Activated CD4-positive, alpha-beta memory T cell treated with anti-CD3 and anti-CD28 coated beads for 36 hours (primary cell): ENCODE results near the gene RASSF4. TPM values are rescaled to one million over a fixed set of nuclear protein-coding genes. Genes with fewer than 3 reads are reported as not detected.

ENCODE experiments used
- CTCF ChIA-PET: fragments of 350-600 bp; sonication (Branson Sonifier 250); formaldehyde crosslinking; loops from one replicate; lab custom pipeline; 2021; ENCODE audit warnings: antibody characterized with exemption, inconsistent platforms; lab: Charles Lee
- POLR2A ChIA-PET: fragments of 350-600 bp; sonication (Branson Sonifier 250); formaldehyde crosslinking; loops from one replicate; lab custom pipeline; 2021; ENCODE audit warnings: antibody characterized with exemption; lab: Charles Lee
- DNase-seq: peaks from one replicate; pipeline ENCODE4 v3.0.0-alpha.2; 2020
- H3K27ac Mint-ChIP-seq: one replicate; pipeline ENCODE4 v1.8.0; 2021; ENCODE audit warnings: mixed read lengths
- H3K27me3 Mint-ChIP-seq: one replicate; pipeline ENCODE4 v1.8.0; 2021; ENCODE audit warnings: mixed read lengths
- H3K36me3 Mint-ChIP-seq: one replicate; pipeline ENCODE4 v1.8.0; 2021; ENCODE audit warnings: mixed read lengths
- H3K4me1 Mint-ChIP-seq: one replicate; pipeline ENCODE4 v1.8.0; 2021; ENCODE audit warnings: low read depth, mixed read lengths
- H3K4me3 Mint-ChIP-seq: one replicate; pipeline ENCODE4 v1.8.0; 2021; ENCODE audit warnings: mild to moderate bottlenecking, mixed read lengths
- H3K9me3 Mint-ChIP-seq: one replicate; pipeline ENCODE4 v1.8.0; 2021; ENCODE audit warnings: mixed read lengths
- intact Hi-C: fragments of 100-400 bp; cut with micrococcal nuclease; formaldehyde crosslinking; loops from one replicate; pipeline ENCODE4 v1.15.1; 2023
- total RNA-seq, 2 experiments: library from RNA; stranded (reverse); gene quantifications; one replicate each; pipeline ENCODE4 v1.2.3, GENCODE V29; 2021

Gene RASSF4
- total RNA-seq, 2 experiments from 2014 or later, result 0.77 to 1.1 TPM

DNA sequence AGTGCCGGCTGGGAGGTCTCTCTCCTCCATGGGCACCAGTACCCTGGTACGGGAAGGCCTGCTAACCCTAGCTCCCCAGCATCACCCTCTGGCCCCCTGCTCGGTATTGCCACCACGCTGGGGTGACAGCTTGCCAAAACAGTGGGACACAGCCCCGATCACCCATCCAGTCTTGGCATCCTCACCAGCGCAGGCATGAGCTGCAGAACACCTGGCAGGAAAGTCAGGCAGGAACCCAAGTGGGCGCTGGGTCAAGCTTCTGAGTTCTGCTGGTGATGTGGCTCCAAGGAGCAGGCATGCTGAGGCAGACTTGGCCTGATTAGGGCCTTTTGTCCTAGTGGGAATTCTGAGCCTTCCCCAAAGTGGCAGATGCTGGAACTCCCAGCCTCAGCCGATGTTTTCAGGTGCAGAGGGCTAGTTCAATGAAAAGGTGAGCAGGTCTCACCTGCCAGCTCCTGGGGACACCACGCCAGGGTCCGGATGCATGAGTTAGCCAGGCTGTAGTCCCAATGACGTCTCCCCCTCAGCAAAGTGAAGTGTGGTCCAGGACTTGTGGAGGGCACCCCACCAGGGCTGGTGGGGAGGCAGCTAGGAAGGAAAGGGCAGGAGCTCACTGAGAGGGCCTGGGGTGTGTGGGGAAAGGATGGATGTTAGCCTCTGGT, 32.6 kb downstream of the RASSF4 start:
- DNase-seq, result no peak
- H3K36me3 Mint-ChIP-seq, result no peaks in the 10 kb centered on the region
- CTCF ChIA-PET, result no interaction called here
- peaks cover 2% of the 10 kb centered on the region for H3K27me3 Mint-ChIP-seq
- peaks cover 10% of the 10 kb centered on the region for H3K4me1 Mint-ChIP-seq
- no peak overlapping the region for H3K4me3 Mint-ChIP-seq
- intact Hi-C loops, result no loop called here
- POLR2A ChIA-PET, result interaction anchor here (0.8 kb wide), 1 partner anchor 17 kb away, joined by 3 read pairs; no protein-coding TSS in a partner anchor
- H3K27ac Mint-ChIP-seq, result no peak overlapping the region
- H3K9me3 Mint-ChIP-seq, result no peaks in the 10 kb centered on the region

- H3K27ac Mint-ChIP-seq, result no peak overlapping the region
Measured at GRCh38 chr10:44992732-44993225, 33.2 kb downstream of the RASSF4 start.

DNA sequence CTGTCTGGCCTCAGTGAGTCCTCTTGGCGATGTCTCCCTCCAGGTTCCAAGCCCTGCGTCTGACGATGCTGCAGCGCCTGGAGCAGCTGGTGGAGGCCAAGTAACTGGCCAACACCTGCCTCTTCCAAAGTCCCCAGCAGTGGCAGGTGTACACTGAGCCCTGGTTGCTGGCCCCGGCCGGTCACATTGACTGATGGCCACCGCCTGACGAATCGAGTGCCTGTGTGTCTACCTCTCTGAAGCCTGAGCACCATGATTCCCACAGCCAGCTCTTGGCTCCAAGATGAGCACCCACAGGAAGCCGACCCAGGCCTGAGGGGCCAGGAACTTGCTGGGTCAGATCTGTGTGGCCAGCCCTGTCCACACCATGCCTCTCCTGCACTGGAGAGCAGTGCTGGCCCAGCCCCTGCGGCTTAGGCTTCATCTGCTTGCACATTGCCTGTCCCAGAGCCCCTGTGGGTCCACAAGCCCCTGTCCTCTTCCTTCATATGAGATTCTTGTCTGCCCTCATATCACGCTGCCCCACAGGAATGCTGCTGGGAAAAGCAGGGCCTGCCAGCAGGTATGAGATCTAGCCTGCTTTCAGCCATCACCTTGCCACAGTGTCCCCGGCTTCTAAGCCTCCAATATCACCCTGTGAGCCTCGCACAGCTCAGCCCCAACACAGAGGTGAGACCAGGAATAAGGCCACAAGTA, 33.8 kb downstream of the RASSF4 start:
- no peak overlapping the region for H3K4me3 Mint-ChIP-seq
- intact Hi-C loops, result no loop called here
- peaks cover 10% of the 10 kb centered on the region for H3K4me1 Mint-ChIP-seq
- H3K27me3 Mint-ChIP-seq, result peaks cover 2% of the 10 kb centered on the region
- POLR2A ChIA-PET, result interaction anchor here (0.8 kb wide), 1 partner anchor 18 kb away, joined by 3 read pairs; no protein-coding TSS in a partner anchor
- peak; percentile 7 for DNase-seq
- CTCF ChIA-PET, result no interaction called here
- H3K9me3 Mint-ChIP-seq, result no peaks in the 10 kb centered on the region
- no peaks in the 10 kb centered on the region for H3K36me3 Mint-ChIP-seq
- H3K27ac Mint-ChIP-seq, result no peak overlapping the region

More at GRCh38 chr10:44992732-44993225, 33.2 kb downstream of the RASSF4 start:
- peaks cover 2% of the 10 kb centered on the region for H3K27me3 Mint-ChIP-seq
- H3K4me1 Mint-ChIP-seq, result peaks cover 10% of the 10 kb centered on the region
- ChIA-PET POLR2A (interaction anchor here (0.8 kb wide), 1 partner anchor 18 kb away, joined by 3 read pairs; no protein-coding TSS in a partner anchor), CTCF (no interaction called here)
- no peak overlapping the region for H3K4me3 Mint-ChIP-seq
- DNase-seq, result no peak
- H3K36me3 Mint-ChIP-seq, result no peaks in the 10 kb centered on the region
- intact Hi-C loops, result no loop called here
- no peaks in the 10 kb centered on the region for H3K9me3 Mint-ChIP-seq

DNA sequence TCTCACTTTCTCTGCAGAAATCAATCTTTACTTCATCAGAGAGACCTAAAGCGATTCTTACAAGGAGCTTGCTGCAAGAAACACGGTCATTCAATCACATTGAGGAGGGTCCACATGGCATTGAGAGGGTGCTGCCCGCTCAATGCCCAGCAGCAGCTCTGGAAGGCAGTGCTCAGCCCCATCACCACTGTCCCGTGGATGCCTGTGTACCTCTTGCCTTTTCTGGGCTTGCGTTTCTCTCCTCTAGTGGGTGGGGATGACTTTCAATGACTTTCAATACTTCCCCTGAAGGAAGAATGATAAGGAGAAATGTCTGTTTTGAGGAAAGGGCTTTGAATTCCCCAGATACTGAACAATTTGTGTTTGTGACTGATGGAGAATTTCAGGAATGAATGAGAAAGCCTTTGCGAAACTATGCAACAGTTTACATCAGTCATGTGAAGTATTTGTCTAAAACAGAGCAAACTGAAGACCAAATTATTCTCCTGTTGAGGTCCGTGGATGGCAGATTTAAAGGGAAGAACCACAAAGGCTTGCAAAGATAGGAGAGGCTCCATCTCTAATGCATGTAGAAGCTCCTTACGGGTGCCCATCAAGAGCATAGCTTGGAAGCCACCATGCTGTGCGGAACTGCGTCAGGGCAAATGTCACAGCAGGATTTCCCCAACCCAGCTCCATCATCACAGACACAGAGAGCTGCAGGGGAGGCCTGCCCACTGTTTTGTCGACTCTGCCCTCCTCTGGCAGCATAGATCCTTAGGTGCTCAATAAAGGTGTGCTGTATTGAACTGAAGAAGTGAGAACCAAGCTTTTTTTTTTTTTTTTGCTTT, 34.5 kb downstream of the RASSF4 start:
- DNase-seq, result no peak
- Mint-ChIP-seq H3K27ac (no peak overlapping the region), H3K9me3 (no peaks in the 10 kb centered on the region), H3K27me3 (no peaks in the 10 kb centered on the region), H3K36me3 (no peaks in the 10 kb centered on the region), H3K4me1 (peaks cover 10% of the 10 kb centered on the region), H3K4me3 (no peak overlapping the region)
- ChIA-PET CTCF (interaction anchor here (1.2 kb wide), 1 partner anchor 14 kb away, joined by 5 read pairs; no protein-coding TSS in a partner anchor), POLR2A (no interaction called here)
- intact Hi-C loops, result no loop called here

DNA sequence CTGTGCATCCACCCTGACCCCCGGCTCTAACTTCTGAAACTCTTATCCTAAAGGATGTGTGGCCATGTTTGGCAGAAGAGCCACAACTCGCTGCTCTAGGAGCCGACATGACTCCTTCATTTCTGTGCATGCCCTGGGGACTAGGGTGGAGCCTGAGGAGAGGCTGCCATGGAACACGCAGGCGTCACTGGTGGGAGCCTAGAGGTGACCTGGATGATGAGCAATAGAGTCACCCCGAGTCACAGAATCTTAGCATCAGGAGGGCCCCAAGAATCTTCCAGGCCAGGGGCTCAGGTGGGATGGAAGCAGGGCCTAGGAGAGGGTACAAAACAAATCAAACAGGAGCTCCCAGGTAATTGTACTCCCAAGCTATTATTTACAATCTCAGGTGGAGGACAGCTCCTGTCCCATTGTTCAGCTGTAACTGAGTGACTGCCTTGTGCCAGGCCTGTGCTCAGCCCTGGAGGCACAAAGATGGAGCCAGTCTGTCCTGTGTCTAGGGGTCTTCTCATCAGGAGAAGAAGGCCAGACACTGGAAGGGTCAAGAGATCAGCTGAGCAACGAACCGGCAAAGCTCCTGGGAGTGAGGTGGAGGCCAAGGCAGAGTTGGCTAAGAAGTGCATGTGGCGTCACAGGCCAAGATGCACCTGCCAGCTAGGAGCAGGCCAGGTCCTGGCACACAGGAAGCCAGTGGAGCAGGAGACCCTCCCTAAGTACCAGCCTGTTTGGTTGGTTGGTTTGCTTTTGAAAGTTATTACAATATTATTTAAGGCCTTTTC, 35.3 kb downstream of the RASSF4 start:
- Mint-ChIP-seq H3K27ac (no peak overlapping the region), H3K4me1 (peaks cover 13% of the 10 kb centered on the region), H3K4me3 (no peak overlapping the region), H3K9me3 (no peaks in the 10 kb centered on the region), H3K36me3 (peaks cover 1% of the 10 kb centered on the region), H3K27me3 (no peaks in the 10 kb centered on the region)
- no peak for DNase-seq
- intact Hi-C loops, result no loop called here
- ChIA-PET POLR2A (no interaction called here), CTCF (interaction anchor here (1.2 to 1.4 kb wide), 2 partner anchors 13 kb away, joined by 5 to 6 read pairs; no protein-coding TSS in a partner anchor)

GRCh38 chr10:44995581-44995913, 35.9 kb downstream of the RASSF4 start:
- ChIA-PET CTCF (interaction anchor here (1.4 kb wide), 1 partner anchor 12 kb away, joined by 6 read pairs; no protein-coding TSS in a partner anchor), POLR2A (no interaction called here)
- intact Hi-C loops, result no loop called here
- no peaks in the 10 kb centered on the region for H3K27me3 Mint-ChIP-seq
- no peak overlapping the region for H3K4me3 Mint-ChIP-seq
- peaks cover 4% of the 10 kb centered on the region for H3K36me3 Mint-ChIP-seq
- H3K9me3 Mint-ChIP-seq, result peaks cover 3% of the 10 kb centered on the region
- H3K27ac Mint-ChIP-seq, result no peak overlapping the region
- H3K4me1 Mint-ChIP-seq, result peaks cover 19% of the 10 kb centered on the region
- DNase-seq, result no peak

DNA sequence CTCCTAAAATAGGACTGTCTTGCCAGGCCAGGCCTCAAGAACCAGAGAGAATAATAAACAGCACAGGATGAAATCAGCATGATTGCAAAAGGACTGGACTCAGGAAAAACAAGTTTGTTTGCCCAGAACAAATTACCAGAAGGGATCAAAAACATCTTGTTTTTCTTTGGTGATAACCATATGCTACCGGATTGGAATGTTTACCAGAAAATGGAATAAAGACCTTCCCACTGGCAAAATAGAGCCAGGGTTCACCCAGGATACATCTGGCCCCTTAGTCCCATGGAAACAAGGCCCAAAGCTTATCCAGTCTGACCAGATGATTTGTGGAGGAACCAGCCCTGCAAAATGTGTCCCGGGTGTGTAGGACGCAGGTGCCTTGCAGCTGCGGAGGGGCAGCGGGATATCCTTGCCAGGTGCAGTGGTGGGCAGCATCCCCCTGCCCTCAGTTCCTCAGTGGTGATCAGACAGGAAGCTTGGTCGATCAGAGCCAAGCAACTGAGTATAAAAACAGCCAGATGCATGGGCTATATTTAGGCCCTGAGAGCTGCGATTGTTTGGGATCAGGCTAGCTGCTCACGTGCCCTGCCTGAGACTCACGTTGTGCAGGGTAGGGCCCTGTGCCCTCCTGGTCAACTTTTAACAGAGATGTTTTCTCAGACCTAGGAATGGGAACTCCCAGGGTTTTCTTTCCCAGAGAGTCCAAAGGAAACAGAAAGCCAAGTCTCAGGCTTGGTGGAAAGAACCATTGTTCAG, 36.5 kb downstream of the RASSF4 start:
- Mint-ChIP-seq H3K27ac (no peak overlapping the region), H3K9me3 (peaks cover 3% of the 10 kb centered on the region), H3K27me3 (no peaks in the 10 kb centered on the region), H3K36me3 (peaks cover 4% of the 10 kb centered on the region), H3K4me1 (peaks cover 21% of the 10 kb centered on the region), H3K4me3 (no peak overlapping the region)
- intact Hi-C loops, result no loop called here
- ChIA-PET POLR2A (no interaction called here), CTCF (interaction anchor here (1.4 kb wide), 1 partner anchor 12 kb away, joined by 6 read pairs; no protein-coding TSS in a partner anchor)
- no peak for DNase-seq

DNA sequence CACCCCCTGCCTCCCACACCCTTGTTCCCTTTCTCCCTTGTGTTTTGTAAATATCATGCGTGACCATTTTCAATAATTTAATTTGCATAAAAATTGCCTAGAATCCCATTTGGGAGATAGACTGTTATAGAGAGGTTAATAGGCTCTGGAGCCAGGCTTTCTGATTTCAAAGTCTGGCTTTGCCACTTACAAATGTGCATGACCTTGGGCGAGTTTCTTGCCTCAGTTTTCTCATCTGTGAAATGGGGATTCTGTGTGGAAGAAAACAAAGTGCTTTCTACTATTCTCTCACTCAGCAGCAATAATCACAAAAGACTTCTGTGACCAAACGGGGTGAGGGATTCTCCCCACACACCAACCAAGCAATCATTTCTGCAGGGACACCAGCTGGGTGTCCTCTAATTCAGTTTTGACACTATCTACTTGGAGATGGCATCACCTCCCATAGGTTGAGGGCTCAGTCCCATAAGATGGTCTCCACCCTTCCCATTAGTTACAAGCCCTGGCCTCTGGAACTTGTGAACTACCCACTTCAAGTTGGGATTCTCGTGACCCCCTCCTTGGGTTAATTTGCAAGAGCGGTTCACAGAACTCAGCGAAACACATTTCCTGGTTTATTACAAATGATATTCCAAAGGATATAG, 37.6 kb downstream of the RASSF4 start:
- Mint-ChIP-seq H3K4me1 (peaks cover 26% of the 10 kb centered on the region), H3K9me3 (peaks cover 3% of the 10 kb centered on the region), H3K4me3 (no peak overlapping the region), H3K36me3 (peaks cover 7% of the 10 kb centered on the region), H3K27ac (no peak overlapping the region), H3K27me3 (no peaks in the 10 kb centered on the region)
- no peak for DNase-seq
- ChIA-PET CTCF (no interaction called here), POLR2A (no interaction called here)
- intact Hi-C loops, result no loop called here

- Mint-ChIP-seq H3K4me1 (peaks cover 33% of the 10 kb centered on the region), H3K27me3 (no peaks in the 10 kb centered on the region), H3K27ac (no peak overlapping the region), H3K4me3 (no peak overlapping the region), H3K36me3 (peaks cover 15% of the 10 kb centered on the region), H3K9me3 (peaks cover 12% of the 10 kb centered on the region)
- DNase-seq, result no peak
- ChIA-PET CTCF (no interaction called here), POLR2A (no interaction called here)
- intact Hi-C loops, result no loop called here
Measured at GRCh38 chr10:44998146-44998631, 38.6 kb downstream of the RASSF4 start.

DNA sequence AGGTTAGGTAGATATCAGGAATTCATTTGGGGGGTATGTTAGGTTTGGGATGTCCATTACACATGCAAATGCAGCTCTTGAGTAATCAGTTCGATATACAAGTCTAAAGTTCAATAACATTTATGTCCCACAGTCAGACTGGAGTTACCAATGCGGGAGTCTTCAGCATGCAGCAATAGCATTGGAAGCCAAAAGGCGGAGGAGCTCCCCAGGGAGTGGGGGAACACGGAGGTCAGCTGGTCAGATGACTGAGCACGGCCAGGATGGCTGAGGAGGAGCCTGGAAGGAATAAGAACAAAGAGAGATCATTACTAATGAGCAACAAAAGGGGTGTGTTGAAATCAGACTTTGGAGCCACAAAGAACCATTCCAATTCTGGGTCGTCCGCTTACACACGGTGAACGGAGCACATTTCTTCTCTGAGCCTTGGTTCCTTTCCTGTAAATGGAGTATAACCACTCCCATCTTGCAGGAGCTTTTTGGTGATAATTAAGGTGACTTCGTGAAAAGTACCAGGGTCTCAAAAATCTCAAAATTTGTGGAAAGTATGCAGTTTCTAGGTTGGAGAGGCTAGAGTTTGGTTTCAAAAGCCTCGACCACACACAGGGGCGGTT, 40.6 kb downstream of the RASSF4 start:
- peak overlapping the region; percentile 69 for H3K4me3 Mint-ChIP-seq
- POLR2A ChIA-PET, result no interaction called here
- H3K9me3 Mint-ChIP-seq, result peaks cover 23% of the 10 kb centered on the region
- CTCF ChIA-PET, result interaction anchor here (0.6 to 1.5 kb wide), 2 partner anchors 24 to 973 kb away, joined by 3 read pairs; partner anchors contain the start of gene TIMM23
- intact Hi-C loops, result loop anchor here (1.0 to 10.0 kb wide), 5 partner anchors 25 to 1025 kb away; no protein-coding TSS in a partner anchor
- H3K27me3 Mint-ChIP-seq, result no peaks in the 10 kb centered on the region
- peak overlapping the region; percentile 81 for H3K27ac Mint-ChIP-seq
- DNase-seq, result no peak
- H3K36me3 Mint-ChIP-seq, result peaks cover 34% of the 10 kb centered on the region
- H3K4me1 Mint-ChIP-seq, result peaks cover 38% of the 10 kb centered on the region
